HEK293 (cell line): Measurements from ENCODE around the gene ACTR6.

Experiments
- ZNF112 ChIP-seq: fragments of 450-650 bp; formaldehyde crosslinking; IDR thresholded peaks from 2 replicates; pipeline ENCODE4 v1.5.0; 2017; ENCODE audit warnings: missing biosample characterization, missing genetic modification characterization
- ZNF140 ChIP-seq: fragments of 450-650 bp; formaldehyde crosslinking; IDR thresholded peaks from 2 replicates; pipeline ENCODE4 v1.5.1; 2016; ENCODE audit warnings: missing biosample characterization, missing genetic modification characterization
- ZNF146 ChIP-seq: fragments of 450-650 bp; formaldehyde crosslinking; IDR thresholded peaks from 2 replicates; pipeline ENCODE4 v1.5.1; 2016; ENCODE audit warnings: missing biosample characterization, missing genetic modification characterization
- ZNF2 ChIP-seq: fragments of 450-650 bp; formaldehyde crosslinking; IDR thresholded peaks from 2 replicates; pipeline ENCODE4 v1.5.1; 2016; ENCODE audit warnings: missing biosample characterization, missing genetic modification characterization
- ZNF214 ChIP-seq: fragments of 450-650 bp; formaldehyde crosslinking; IDR thresholded peaks from 2 replicates; pipeline ENCODE4 v1.5.1; 2017; ENCODE audit warnings: missing biosample characterization, mild to moderate bottlenecking, missing genetic modification characterization, borderline replicate concordance
- ZNF23 ChIP-seq: fragments of 450-650 bp; formaldehyde crosslinking; IDR thresholded peaks from 2 replicates; pipeline ENCODE4 v1.5.1; 2016; ENCODE audit warnings: missing biosample characterization, missing genetic modification characterization, borderline replicate concordance
- ZNF433 ChIP-seq: fragments of 450-650 bp; formaldehyde crosslinking; IDR thresholded peaks from 2 replicates; pipeline ENCODE4 v1.5.1; 2016; ENCODE audit warnings: missing biosample characterization, missing genetic modification characterization, low read depth
- ZNF514 ChIP-seq: fragments of 450-650 bp; formaldehyde crosslinking; IDR thresholded peaks from 2 replicates; pipeline ENCODE4 v1.5.1; 2016; ENCODE audit warnings: missing biosample characterization, missing genetic modification characterization
- ZNF555 ChIP-seq: fragments of 450-650 bp; formaldehyde crosslinking; conservative IDR thresholded peaks from 2 replicates; pipeline ENCODE4 v1.5.1; 2017; ENCODE audit warnings: missing biosample characterization, mild to moderate bottlenecking, missing genetic modification characterization, inconsistent platforms
- ZNF561 ChIP-seq: fragments of 450-650 bp; IDR thresholded peaks from 2 replicates; pipeline ENCODE4 v1.5.1; 2018; ENCODE audit warnings: missing biosample characterization, missing genetic modification characterization, borderline replicate concordance
- ZNF629 ChIP-seq: fragments of 450-650 bp; formaldehyde crosslinking; IDR thresholded peaks from 2 replicates; pipeline ENCODE4 v1.5.1; 2017; ENCODE audit warnings: missing biosample characterization, missing genetic modification characterization
- ZNF677 ChIP-seq: fragments of 450-650 bp; IDR thresholded peaks from 2 replicates; pipeline ENCODE4 v1.5.0; 2018; ENCODE audit warnings: missing biosample characterization, mild to moderate bottlenecking, missing genetic modification characterization, moderate library complexity
- ZNF777 ChIP-seq: fragments of 450-650 bp; formaldehyde crosslinking; IDR thresholded peaks from 2 replicates; pipeline ENCODE4 v1.5.1; 2017; ENCODE audit warnings: missing biosample characterization, missing genetic modification characterization, borderline replicate concordance
- ZSCAN23 ChIP-seq: fragments of 450-650 bp; formaldehyde crosslinking; IDR thresholded peaks from 2 replicates; pipeline ENCODE4 v1.5.1; 2016; ENCODE audit warnings: missing biosample characterization, missing genetic modification characterization
- TF ChIP-seq, protein P1 (sequence below): fragments of 450-650 bp; formaldehyde crosslinking; IDR thresholded peaks from 2 replicates; pipeline ENCODE4 v1.5.1; 2016; ENCODE audit warnings: missing biosample characterization, missing genetic modification characterization, borderline replicate concordance
- TF ChIP-seq, protein P2 (sequence below): fragments of 450-650 bp; formaldehyde crosslinking; IDR thresholded peaks from 2 replicates; pipeline ENCODE4 v1.5.1; 2016; ENCODE audit warnings: missing biosample characterization, missing genetic modification characterization, low read depth
- TF ChIP-seq, protein P3 (sequence below): fragments of 450-650 bp; formaldehyde crosslinking; IDR thresholded peaks from 2 replicates; pipeline ENCODE4 v1.5.1; 2016; ENCODE audit warnings: missing biosample characterization, missing genetic modification characterization, borderline replicate concordance
- TF ChIP-seq, protein P4 (sequence below): fragments of 450-650 bp; IDR thresholded peaks from 2 replicates; pipeline ENCODE4 v1.5.1; 2018; ENCODE audit warnings: missing biosample characterization, missing genetic modification characterization
- TF ChIP-seq, protein P5 (sequence below): fragments of 450-650 bp; formaldehyde crosslinking; IDR thresholded peaks from 2 replicates; pipeline ENCODE4 v1.5.1; 2017; ENCODE audit warnings: missing biosample characterization, missing genetic modification characterization
- TF ChIP-seq, protein P6 (sequence below): fragments of 450-650 bp; formaldehyde crosslinking; IDR thresholded peaks from 2 replicates; pipeline ENCODE4 v1.5.0; 2017; ENCODE audit warnings: missing biosample characterization, missing genetic modification characterization, borderline replicate concordance
- TF ChIP-seq, protein P7 (sequence below): fragments of 450-650 bp; formaldehyde crosslinking; IDR thresholded peaks from 2 replicates; pipeline ENCODE4 v1.5.1; 2016; ENCODE audit warnings: missing biosample characterization, missing genetic modification characterization, low read depth

The ACTR6 gene

DNA sequence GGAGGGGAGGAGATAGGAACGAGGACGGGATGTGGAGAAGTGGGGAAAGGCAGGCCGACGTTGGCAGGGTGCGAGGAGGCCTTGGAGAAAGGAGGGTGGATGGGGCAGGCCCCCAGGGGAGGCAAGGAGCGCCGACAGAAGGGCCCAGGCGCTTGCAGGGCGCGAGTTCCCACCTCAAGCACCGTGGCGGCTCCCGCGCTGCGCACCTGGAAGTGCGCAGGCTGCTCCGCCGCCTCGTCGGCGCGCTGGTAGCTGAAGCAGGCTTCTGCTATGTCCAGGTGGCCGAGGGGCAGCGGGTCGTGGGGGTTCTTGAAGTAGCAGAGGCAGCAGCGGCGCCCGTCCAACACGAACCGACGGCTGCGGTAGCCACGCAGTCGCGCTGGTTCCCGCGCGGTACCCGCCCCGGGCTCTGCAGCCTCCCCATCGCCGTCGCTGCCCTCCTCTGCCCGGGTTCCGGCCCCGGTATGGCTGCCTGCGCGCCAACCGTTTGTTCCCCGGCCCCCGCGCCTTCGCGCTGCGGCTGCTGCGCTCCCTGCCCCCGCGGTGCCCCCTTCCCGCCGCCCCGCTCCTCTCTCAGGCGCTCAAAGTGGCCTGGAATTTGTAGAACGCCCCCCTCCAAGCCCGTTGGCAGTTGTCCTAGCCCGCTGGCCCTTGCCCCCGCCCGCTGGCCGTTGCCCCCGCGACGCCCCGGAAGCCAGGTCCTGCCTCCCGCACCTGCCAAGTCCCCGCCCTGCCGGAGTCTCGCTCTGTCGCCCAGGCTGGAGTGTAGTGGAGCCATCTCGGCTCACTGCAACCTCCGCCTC, 1.1 kb upstream of the ACTR6 start (continued):
- TF ChIP-seq, protein P1, sequence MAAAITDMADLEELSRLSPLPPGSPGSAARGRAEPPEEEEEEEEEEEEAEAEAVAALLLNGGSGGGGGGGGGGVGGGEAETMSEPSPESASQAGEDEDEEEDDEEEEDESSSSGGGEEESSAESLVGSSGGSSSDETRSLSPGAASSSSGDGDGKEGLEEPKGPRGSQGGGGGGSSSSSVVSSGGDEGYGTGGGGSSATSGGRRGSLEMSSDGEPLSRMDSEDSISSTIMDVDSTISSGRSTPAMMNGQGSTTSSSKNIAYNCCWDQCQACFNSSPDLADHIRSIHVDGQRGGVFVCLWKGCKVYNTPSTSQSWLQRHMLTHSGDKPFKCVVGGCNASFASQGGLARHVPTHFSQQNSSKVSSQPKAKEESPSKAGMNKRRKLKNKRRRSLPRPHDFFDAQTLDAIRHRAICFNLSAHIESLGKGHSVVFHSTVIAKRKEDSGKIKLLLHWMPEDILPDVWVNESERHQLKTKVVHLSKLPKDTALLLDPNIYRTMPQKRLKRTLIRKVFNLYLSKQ (tag by site-specific recombination), result no peak
- TF ChIP-seq ZNF2 (tag by site-specific recombination) (no peak), ZNF629 (tag by site-specific recombination) (no peak), ZNF677 (tag by site-specific recombination) (no peak), ZNF561 (tag by site-specific recombination) (0 out of 2 replicates have a peak, but pooled peaks have one; percentile 45), ZNF777 (peak; percentile 97), ZNF214 (tag by site-specific recombination) (no peak), ZNF146 (no peak; the same call in 1 of the 2 replicates), ZNF140 (tag by site-specific recombination) (no peak), ZNF555 (no peak), ZNF514 (tag by site-specific recombination) (no peak), ZSCAN23 (tag by site-specific recombination) (no peak), ZNF23 (no peak), ZNF112 (no peak), ZNF433 (tag by site-specific recombination) (no peak)
- TF ChIP-seq, protein P2, sequence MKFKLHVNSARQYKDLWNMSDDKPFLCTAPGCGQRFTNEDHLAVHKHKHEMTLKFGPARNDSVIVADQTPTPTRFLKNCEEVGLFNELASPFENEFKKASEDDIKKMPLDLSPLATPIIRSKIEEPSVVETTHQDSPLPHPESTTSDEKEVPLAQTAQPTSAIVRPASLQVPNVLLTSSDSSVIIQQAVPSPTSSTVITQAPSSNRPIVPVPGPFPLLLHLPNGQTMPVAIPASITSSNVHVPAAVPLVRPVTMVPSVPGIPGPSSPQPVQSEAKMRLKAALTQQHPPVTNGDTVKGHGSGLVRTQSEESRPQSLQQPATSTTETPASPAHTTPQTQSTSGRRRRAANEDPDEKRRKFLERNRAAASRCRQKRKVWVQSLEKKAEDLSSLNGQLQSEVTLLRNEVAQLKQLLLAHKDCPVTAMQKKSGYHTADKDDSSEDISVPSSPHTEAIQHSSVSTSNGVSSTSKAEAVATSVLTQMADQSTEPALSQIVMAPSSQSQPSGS (tag by site-specific recombination), result no peak
- TF ChIP-seq, protein P3, sequence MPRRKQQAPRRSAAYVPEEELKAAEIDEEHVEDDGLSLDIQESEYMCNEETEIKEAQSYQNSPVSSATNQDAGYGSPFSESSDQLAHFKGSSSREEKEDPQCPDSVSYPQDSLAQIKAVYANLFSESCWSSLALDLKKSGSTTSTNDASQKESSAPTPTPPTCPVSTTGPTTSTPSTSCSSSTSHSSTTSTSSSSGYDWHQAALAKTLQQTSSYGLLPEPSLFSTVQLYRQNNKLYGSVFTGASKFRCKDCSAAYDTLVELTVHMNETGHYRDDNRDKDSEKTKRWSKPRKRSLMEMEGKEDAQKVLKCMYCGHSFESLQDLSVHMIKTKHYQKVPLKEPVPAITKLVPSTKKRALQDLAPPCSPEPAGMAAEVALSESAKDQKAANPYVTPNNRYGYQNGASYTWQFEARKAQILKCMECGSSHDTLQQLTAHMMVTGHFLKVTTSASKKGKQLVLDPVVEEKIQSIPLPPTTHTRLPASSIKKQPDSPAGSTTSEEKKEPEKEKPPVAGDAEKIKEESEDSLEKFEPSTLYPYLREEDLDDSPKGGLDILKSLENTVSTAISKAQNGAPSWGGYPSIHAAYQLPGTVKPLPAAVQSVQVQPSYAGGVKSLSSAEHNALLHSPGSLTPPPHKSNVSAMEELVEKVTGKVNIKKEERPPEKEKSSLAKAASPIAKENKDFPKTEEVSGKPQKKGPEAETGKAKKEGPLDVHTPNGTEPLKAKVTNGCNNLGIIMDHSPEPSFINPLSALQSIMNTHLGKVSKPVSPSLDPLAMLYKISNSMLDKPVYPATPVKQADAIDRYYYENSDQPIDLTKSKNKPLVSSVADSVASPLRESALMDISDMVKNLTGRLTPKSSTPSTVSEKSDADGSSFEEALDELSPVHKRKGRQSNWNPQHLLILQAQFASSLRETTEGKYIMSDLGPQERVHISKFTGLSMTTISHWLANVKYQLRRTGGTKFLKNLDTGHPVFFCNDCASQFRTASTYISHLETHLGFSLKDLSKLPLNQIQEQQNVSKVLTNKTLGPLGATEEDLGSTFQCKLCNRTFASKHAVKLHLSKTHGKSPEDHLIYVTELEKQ (tag by site-specific recombination), result no peak
- TF ChIP-seq, protein P4, sequence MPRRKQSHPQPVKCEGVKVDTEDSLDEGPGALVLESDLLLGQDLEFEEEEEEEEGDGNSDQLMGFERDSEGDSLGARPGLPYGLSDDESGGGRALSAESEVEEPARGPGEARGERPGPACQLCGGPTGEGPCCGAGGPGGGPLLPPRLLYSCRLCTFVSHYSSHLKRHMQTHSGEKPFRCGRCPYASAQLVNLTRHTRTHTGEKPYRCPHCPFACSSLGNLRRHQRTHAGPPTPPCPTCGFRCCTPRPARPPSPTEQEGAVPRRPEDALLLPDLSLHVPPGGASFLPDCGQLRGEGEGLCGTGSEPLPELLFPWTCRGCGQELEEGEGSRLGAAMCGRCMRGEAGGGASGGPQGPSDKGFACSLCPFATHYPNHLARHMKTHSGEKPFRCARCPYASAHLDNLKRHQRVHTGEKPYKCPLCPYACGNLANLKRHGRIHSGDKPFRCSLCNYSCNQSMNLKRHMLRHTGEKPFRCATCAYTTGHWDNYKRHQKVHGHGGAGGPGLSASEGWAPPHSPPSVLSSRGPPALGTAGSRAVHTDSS (tag by site-specific recombination), result no peak
- TF ChIP-seq, protein P5, sequence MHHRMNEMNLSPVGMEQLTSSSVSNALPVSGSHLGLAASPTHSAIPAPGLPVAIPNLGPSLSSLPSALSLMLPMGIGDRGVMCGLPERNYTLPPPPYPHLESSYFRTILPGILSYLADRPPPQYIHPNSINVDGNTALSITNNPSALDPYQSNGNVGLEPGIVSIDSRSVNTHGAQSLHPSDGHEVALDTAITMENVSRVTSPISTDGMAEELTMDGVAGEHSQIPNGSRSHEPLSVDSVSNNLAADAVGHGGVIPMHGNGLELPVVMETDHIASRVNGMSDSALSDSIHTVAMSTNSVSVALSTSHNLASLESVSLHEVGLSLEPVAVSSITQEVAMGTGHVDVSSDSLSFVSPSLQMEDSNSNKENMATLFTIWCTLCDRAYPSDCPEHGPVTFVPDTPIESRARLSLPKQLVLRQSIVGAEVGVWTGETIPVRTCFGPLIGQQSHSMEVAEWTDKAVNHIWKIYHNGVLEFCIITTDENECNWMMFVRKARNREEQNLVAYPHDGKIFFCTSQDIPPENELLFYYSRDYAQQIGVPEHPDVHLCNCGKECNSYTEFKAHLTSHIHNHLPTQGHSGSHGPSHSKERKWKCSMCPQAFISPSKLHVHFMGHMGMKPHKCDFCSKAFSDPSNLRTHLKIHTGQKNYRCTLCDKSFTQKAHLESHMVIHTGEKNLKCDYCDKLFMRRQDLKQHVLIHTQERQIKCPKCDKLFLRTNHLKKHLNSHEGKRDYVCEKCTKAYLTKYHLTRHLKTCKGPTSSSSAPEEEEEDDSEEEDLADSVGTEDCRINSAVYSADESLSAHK (tag by site-specific recombination), result no peak
- TF ChIP-seq, protein P6, sequence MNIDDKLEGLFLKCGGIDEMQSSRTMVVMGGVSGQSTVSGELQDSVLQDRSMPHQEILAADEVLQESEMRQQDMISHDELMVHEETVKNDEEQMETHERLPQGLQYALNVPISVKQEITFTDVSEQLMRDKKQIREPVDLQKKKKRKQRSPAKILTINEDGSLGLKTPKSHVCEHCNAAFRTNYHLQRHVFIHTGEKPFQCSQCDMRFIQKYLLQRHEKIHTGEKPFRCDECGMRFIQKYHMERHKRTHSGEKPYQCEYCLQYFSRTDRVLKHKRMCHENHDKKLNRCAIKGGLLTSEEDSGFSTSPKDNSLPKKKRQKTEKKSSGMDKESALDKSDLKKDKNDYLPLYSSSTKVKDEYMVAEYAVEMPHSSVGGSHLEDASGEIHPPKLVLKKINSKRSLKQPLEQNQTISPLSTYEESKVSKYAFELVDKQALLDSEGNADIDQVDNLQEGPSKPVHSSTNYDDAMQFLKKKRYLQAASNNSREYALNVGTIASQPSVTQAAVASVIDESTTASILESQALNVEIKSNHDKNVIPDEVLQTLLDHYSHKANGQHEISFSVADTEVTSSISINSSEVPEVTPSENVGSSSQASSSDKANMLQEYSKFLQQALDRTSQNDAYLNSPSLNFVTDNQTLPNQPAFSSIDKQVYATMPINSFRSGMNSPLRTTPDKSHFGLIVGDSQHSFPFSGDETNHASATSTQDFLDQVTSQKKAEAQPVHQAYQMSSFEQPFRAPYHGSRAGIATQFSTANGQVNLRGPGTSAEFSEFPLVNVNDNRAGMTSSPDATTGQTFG (tag by site-specific recombination), result no peak
- TF ChIP-seq, protein P7, sequence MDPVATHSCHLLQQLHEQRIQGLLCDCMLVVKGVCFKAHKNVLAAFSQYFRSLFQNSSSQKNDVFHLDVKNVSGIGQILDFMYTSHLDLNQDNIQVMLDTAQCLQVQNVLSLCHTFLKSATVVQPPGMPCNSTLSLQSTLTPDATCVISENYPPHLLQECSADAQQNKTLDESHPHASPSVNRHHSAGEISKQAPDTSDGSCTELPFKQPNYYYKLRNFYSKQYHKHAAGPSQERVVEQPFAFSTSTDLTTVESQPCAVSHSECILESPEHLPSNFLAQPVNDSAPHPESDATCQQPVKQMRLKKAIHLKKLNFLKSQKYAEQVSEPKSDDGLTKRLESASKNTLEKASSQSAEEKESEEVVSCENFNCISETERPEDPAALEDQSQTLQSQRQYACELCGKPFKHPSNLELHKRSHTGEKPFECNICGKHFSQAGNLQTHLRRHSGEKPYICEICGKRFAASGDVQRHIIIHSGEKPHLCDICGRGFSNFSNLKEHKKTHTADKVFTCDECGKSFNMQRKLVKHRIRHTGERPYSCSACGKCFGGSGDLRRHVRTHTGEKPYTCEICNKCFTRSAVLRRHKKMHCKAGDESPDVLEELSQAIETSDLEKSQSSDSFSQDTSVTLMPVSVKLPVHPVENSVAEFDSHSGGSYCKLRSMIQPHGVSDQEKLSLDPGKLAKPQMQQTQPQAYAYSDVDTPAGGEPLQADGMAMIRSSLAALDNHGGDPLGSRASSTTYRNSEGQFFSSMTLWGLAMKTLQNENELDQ (tag by site-specific recombination), result no peak
